Measurements from ENCODE around the gene HMGN5.

HMGN5 gene

GRCh38 chrX:81202943-81203342, 1.2 kb upstream of the HMGN5 start:
- ChIA-PET POLR2A (no interaction called here), CTCF (interaction anchor here (1.4 kb wide), 1 partner anchor 81 kb away, joined by 4 read pairs; no protein-coding TSS in a partner anchor)
- Histone ChIP-seq H3K27me3 (replicated peaks in 2 of 5; ENCODE audit: control insufficient read depth in 4 of 5, insufficient read depth in 5 of 5, low read length in 4 of 5) (no peaks in the 10 kb centered on the region), H3K27ac (ENCODE audit: insufficient read depth in 1 of 2, low read depth in 1 of 2, low read length in 2 of 2, poor library complexity in 1 of 2, severe bottlenecking in 2 of 2) (peak overlapping the region; percentile 76 to 89), H3K36me3 (ENCODE audit: control insufficient read depth in 4 of 4, insufficient read depth in 4 of 4, low read length in 3 of 4) (peaks cover 0 to 2% (median 0%) of the 10 kb centered on the region in 4 experiments), H3K4me1 (ENCODE audit: control extremely low read depth in 1 of 4, control insufficient read depth in 4 of 4, insufficient read depth in 4 of 4, low read length in 3 of 4) (peaks cover 0 to 18% (median 2%) of the 10 kb centered on the region in 4 experiments), H3K4me3 (ENCODE audit: control insufficient read depth in 1 of 7, extremely low read depth in 1 of 7, insufficient read depth in 4 of 7, low read depth in 2 of 7, low read length in 6 of 7) (peak overlapping the region in 6 of 7 experiments; percentile 66 to 95 (median 82)), H3K9me3 (ENCODE audit: control extremely low read depth in 1 of 5, control insufficient read depth in 4 of 5, insufficient read depth in 2 of 5, low read depth in 1 of 5, low read length in 4 of 5) (no peaks in the 10 kb centered on the region)
- peak; percentile 22 to 81 (median 61) for DNase-seq
- no CpG with 5 or more reads among the region's 1 CpG for WGBS (ENCODE audit: insufficient coverage)

- POLR2A ChIA-PET, result no interaction called here
- CTCF ChIA-PET, result interaction anchor here (1.4 kb wide), 1 partner anchor 81 kb away, joined by 4 read pairs; no protein-coding TSS in a partner anchor
- Histone ChIP-seq H3K27me3 (replicated peaks in 2 of 5; ENCODE audit: control insufficient read depth in 4 of 5, insufficient read depth in 5 of 5, low read length in 4 of 5) (no peaks in the 10 kb centered on the region), H3K9me3 (ENCODE audit: control extremely low read depth in 1 of 5, control insufficient read depth in 4 of 5, insufficient read depth in 2 of 5, low read depth in 1 of 5, low read length in 4 of 5) (no peaks in the 10 kb centered on the region), H3K27ac (ENCODE audit: insufficient read depth in 1 of 2, low read depth in 1 of 2, low read length in 2 of 2, poor library complexity in 1 of 2, severe bottlenecking in 2 of 2) (peak overlapping the region; percentile 76 to 89), H3K4me3 (ENCODE audit: control insufficient read depth in 1 of 7, extremely low read depth in 1 of 7, insufficient read depth in 4 of 7, low read depth in 2 of 7, low read length in 6 of 7) (peak overlapping the region; percentile 49 to 95 (median 81)), H3K4me1 (ENCODE audit: control extremely low read depth in 1 of 4, control insufficient read depth in 4 of 4, insufficient read depth in 4 of 4, low read length in 3 of 4) (peaks cover 0 to 18% (median 2%) of the 10 kb centered on the region in 4 experiments), H3K36me3 (ENCODE audit: control insufficient read depth in 4 of 4, insufficient read depth in 4 of 4, low read length in 3 of 4) (peaks cover 0 to 2% (median 0%) of the 10 kb centered on the region in 4 experiments)
- 42% methylated on average over 8 of the region's 8 CpGs for WGBS (ENCODE audit: insufficient coverage)
- DNase-seq, result peak; percentile 4 to 46 (median 36)
These were observed 725 bp upstream of the HMGN5 start for GRCh38 chrX:81202456-81202819.

- POLR2A ChIA-PET, result no interaction called here
- no CpG with 5 or more reads among the region's 1 CpG for WGBS (ENCODE audit: insufficient coverage)
- no peak for DNase-seq
- Histone ChIP-seq H3K27me3 (replicated peaks in 2 of 5; ENCODE audit: control insufficient read depth in 4 of 5, insufficient read depth in 5 of 5, low read length in 4 of 5) (no peaks in the 10 kb centered on the region), H3K36me3 (ENCODE audit: control insufficient read depth in 4 of 4, insufficient read depth in 4 of 4, low read length in 3 of 4) (peaks cover 0 to 2% (median 0%) of the 10 kb centered on the region in 4 experiments), H3K27ac (ENCODE audit: insufficient read depth in 1 of 2, low read depth in 1 of 2, low read length in 2 of 2, poor library complexity in 1 of 2, severe bottlenecking in 2 of 2) (peak overlapping the region; percentile 76 to 89), H3K4me1 (ENCODE audit: control extremely low read depth in 1 of 4, control insufficient read depth in 4 of 4, insufficient read depth in 4 of 4, low read length in 3 of 4) (peaks cover 0 to 15% (median 2%) of the 10 kb centered on the region in 4 experiments), H3K4me3 (ENCODE audit: control insufficient read depth in 1 of 7, extremely low read depth in 1 of 7, insufficient read depth in 4 of 7, low read depth in 2 of 7, low read length in 6 of 7) (peak overlapping the region in 6 of 7 experiments; percentile 66 to 95 (median 82)), H3K9me3 (ENCODE audit: control extremely low read depth in 1 of 5, control insufficient read depth in 4 of 5, insufficient read depth in 2 of 5, low read depth in 1 of 5, low read length in 4 of 5) (no peaks in the 10 kb centered on the region)
- CTCF ChIA-PET, result interaction anchor here (0.9 kb wide), 1 partner anchor 59 kb away, joined by 3 read pairs; no protein-coding TSS in a partner anchor
These were observed 642 bp downstream of the HMGN5 start for GRCh38 chrX:81201071-81201470.

GRCh38 chrX:81195712-81196111, 6.0 kb downstream of the HMGN5 start:
- POLR2A ChIA-PET, result no interaction called here
- Histone ChIP-seq H3K4me3 (ENCODE audit: control insufficient read depth in 1 of 7, extremely low read depth in 1 of 7, insufficient read depth in 4 of 7, low read depth in 2 of 7, low read length in 6 of 7) (no peak overlapping the region), H3K36me3 (ENCODE audit: control insufficient read depth in 4 of 4, insufficient read depth in 4 of 4, low read length in 3 of 4) (no peaks in the 10 kb centered on the region), H3K27ac (ENCODE audit: insufficient read depth in 1 of 2, low read depth in 1 of 2, low read length in 2 of 2, poor library complexity in 1 of 2, severe bottlenecking in 2 of 2) (no peak overlapping the region), H3K4me1 (ENCODE audit: control extremely low read depth in 1 of 4, control insufficient read depth in 4 of 4, insufficient read depth in 4 of 4, low read length in 3 of 4) (no peaks in the 10 kb centered on the region), H3K27me3 (replicated peaks in 2 of 5; ENCODE audit: control insufficient read depth in 4 of 5, insufficient read depth in 5 of 5, low read length in 4 of 5) (no peaks in the 10 kb centered on the region), H3K9me3 (ENCODE audit: control extremely low read depth in 1 of 5, control insufficient read depth in 4 of 5, insufficient read depth in 2 of 5, low read depth in 1 of 5, low read length in 4 of 5) (no peaks in the 10 kb centered on the region)
- CTCF ChIA-PET, result interaction anchor here (1.0 to 1.2 kb wide), 2 partner anchors 11 to 16 kb away, joined by 3 read pairs; no protein-coding TSS in a partner anchor
- peak; percentile 50 to 77 (median 67) for DNase-seq
- WGBS (ENCODE audit: insufficient coverage), result 5% methylated on average over 5 of the region's 5 CpGs

- Histone ChIP-seq H3K4me3 (ENCODE audit: control insufficient read depth in 1 of 7, extremely low read depth in 1 of 7, insufficient read depth in 4 of 7, low read depth in 2 of 7, low read length in 6 of 7) (no peak overlapping the region), H3K36me3 (ENCODE audit: control insufficient read depth in 4 of 4, insufficient read depth in 4 of 4, low read length in 3 of 4) (no peaks in the 10 kb centered on the region), H3K9me3 (ENCODE audit: control extremely low read depth in 1 of 5, control insufficient read depth in 4 of 5, insufficient read depth in 2 of 5, low read depth in 1 of 5, low read length in 4 of 5) (no peaks in the 10 kb centered on the region), H3K27me3 (replicated peaks in 2 of 5; ENCODE audit: control insufficient read depth in 4 of 5, insufficient read depth in 5 of 5, low read length in 4 of 5) (no peaks in the 10 kb centered on the region), H3K27ac (ENCODE audit: insufficient read depth in 1 of 2, low read depth in 1 of 2, low read length in 2 of 2, poor library complexity in 1 of 2, severe bottlenecking in 2 of 2) (no peak overlapping the region), H3K4me1 (ENCODE audit: control extremely low read depth in 1 of 4, control insufficient read depth in 4 of 4, insufficient read depth in 4 of 4, low read length in 3 of 4) (no peaks in the 10 kb centered on the region)
- ChIA-PET POLR2A (no interaction called here), CTCF (interaction anchor here (1.0 to 1.2 kb wide), 2 partner anchors 12 to 17 kb away, joined by 3 read pairs; no protein-coding TSS in a partner anchor)
- 95% methylated on average over 2 of the region's 2 CpGs for WGBS (ENCODE audit: insufficient coverage)
- no peak for DNase-seq
These were observed 6.5 kb downstream of the HMGN5 start for GRCh38 chrX:81195259-81195658.

- no peaks in the 10 kb centered on the region for H3K27me3 ChIP-seq (replicated peaks in 2 of 5; ENCODE audit: control insufficient read depth in 4 of 5, insufficient read depth in 5 of 5, low read length in 4 of 5)
- CTCF ChIA-PET, result interaction anchor here (1.0 kb wide), 1 partner anchor 200 kb away, joined by 5 read pairs; no protein-coding TSS in a partner anchor
- no peak overlapping the region for H3K4me3 ChIP-seq (ENCODE audit: control insufficient read depth in 1 of 7, extremely low read depth in 1 of 7, insufficient read depth in 4 of 7, low read depth in 2 of 7, low read length in 6 of 7)
- WGBS (ENCODE audit: insufficient coverage), result no CpG with 5 or more reads among the region's 1 CpG
- DNase-seq, result peak; percentile 19 to 51 (median 42)
- H3K9me3 ChIP-seq (ENCODE audit: control extremely low read depth in 1 of 5, control insufficient read depth in 4 of 5, insufficient read depth in 2 of 5, low read depth in 1 of 5, low read length in 4 of 5), result no peaks in the 10 kb centered on the region
- H3K36me3 ChIP-seq (ENCODE audit: control insufficient read depth in 4 of 4, insufficient read depth in 4 of 4, low read length in 3 of 4), result no peaks in the 10 kb centered on the region
- H3K27ac ChIP-seq (ENCODE audit: insufficient read depth in 1 of 2, low read depth in 1 of 2, low read length in 2 of 2, poor library complexity in 1 of 2, severe bottlenecking in 2 of 2), result no peak overlapping the region
- POLR2A ChIA-PET, result no interaction called here
- H3K4me1 ChIP-seq (ENCODE audit: control extremely low read depth in 1 of 4, control insufficient read depth in 4 of 4, insufficient read depth in 4 of 4, low read length in 3 of 4), result no peaks in the 10 kb centered on the region
These were observed 27.4 kb downstream of the HMGN5 start for GRCh38 chrX:81174286-81174685.

GRCh38 chrX:81168391-81168790, 33.3 kb downstream of the HMGN5 start:
- Histone ChIP-seq H3K36me3 (ENCODE audit: control insufficient read depth in 4 of 4, insufficient read depth in 4 of 4, low read length in 3 of 4) (no peaks in the 10 kb centered on the region), H3K4me1 (ENCODE audit: control extremely low read depth in 1 of 4, control insufficient read depth in 4 of 4, insufficient read depth in 4 of 4, low read length in 3 of 4) (no peaks in the 10 kb centered on the region), H3K27me3 (replicated peaks in 2 of 5; ENCODE audit: control insufficient read depth in 4 of 5, insufficient read depth in 5 of 5, low read length in 4 of 5) (no peaks in the 10 kb centered on the region), H3K4me3 (ENCODE audit: control insufficient read depth in 1 of 7, extremely low read depth in 1 of 7, insufficient read depth in 4 of 7, low read depth in 2 of 7, low read length in 6 of 7) (no peak overlapping the region), H3K9me3 (ENCODE audit: control extremely low read depth in 1 of 5, control insufficient read depth in 4 of 5, insufficient read depth in 2 of 5, low read depth in 1 of 5, low read length in 4 of 5) (no peaks in the 10 kb centered on the region), H3K27ac (ENCODE audit: insufficient read depth in 1 of 2, low read depth in 1 of 2, low read length in 2 of 2, poor library complexity in 1 of 2, severe bottlenecking in 2 of 2) (no peak overlapping the region)
- no peak for DNase-seq
- ChIA-PET CTCF (no interaction called here), POLR2A (no interaction called here)
- 89% methylated on average over 2 of the region's 3 CpGs for WGBS (ENCODE audit: insufficient coverage)
